GM13977 (cell line): ENCODE data around the gene IFNA21.
A peak's percentile ranks its signal among the peaks of the same experiment; 100 is the strongest.
"Not testable (repeated sequence)": the region's sequence is repeated elsewhere in the genome, so short reads cannot be mapped to it uniquely, and the experiment has no call there.

Experiments
- DNase-seq: peaks from one replicate; pipeline ENCODE4 v3.0.0; 2012; ENCODE audit warnings: low spot score
- CTCF ChIP-seq: IDR thresholded peaks from 2 replicates; pipeline ENCODE4 v1.5.1; 2012; ENCODE audit warnings: mild to moderate bottlenecking, control low read depth; ENCODE audit not compliant: insufficient read depth; ENCODE audit errors: extremely low read depth, missing control alignments
- in situ Hi-C: fragments of 300-500 bp; cut with MboI; formaldehyde crosslinking; loops from one replicate; pipeline ENCODE4 v1.12.0; 2022; ENCODE audit warnings: low sequenced_read_pairs, low pct_unique_long_range_greater_than_20kb, mixed read lengths, inconsistent platforms; ENCODE audit not compliant: unreplicated experiment

IFNA21 gene

GRCh38 chr9:21182810-21183736 lies 16.6 kb upstream of the IFNA21 start:
- not testable (repeated sequence) for DNase-seq

GRCh38 chr9:21174671-21175070 lies 8.2 kb upstream of the IFNA21 start:
- DNase-seq, result no peak
- TF ChIP-seq CTCF, result no peak
- in situ Hi-C loops, result no loop called here

More at GRCh38 chr9:21182810-21183736, 16.6 kb upstream of the IFNA21 start:
- peak; percentile 61 for TF ChIP-seq CTCF
- in situ Hi-C loops, result not testable (repeated sequence)

- in situ Hi-C loops, result no loop called here
These were observed 5.7 kb upstream of the IFNA21 start for GRCh38 chr9:21172156-21172555.

GRCh38 chr9:21171351-21171750 lies 4.9 kb upstream of the IFNA21 start:
- in situ Hi-C loops, result no loop called here
- DNase-seq, result no peak
- no peak for TF ChIP-seq CTCF

More at GRCh38 chr9:21172156-21172555, 5.7 kb upstream of the IFNA21 start:
- no peak for TF ChIP-seq CTCF
- DNase-seq, result no peak

DNA sequence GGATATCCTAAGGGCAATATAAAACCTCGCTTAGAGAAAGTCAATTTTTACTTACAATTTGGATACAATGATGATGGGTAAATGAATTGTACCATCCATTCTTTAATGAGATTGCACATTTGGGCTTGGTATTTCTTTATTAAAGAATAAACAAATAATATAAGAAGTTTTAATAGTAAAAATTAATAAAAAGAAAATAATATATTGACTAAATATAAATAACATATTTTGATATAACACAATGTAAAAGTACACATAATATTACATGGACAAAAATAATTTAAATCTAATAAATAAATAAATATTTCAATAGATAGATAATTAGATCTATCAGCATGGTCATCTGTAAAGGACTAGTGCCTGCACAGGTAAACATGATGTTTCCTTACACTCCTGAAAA lies 944 bp downstream of the IFNA21 start:
- in situ Hi-C loops, result no loop called here
- no peak for TF ChIP-seq CTCF
- DNase-seq, result no peak

- TF ChIP-seq CTCF, result no peak
- in situ Hi-C loops, result no loop called here
- DNase-seq, result no peak
These were observed 6.3 kb downstream of the IFNA21 start for GRCh38 chr9:21160178-21160577.
